IMR-90 (cell line): Measurements from ENCODE around the gene HCN4. TPM values are rescaled to one million over a fixed set of nuclear protein-coding genes. Genes with fewer than 3 reads are reported as not detected.

Source experiments
- ATAC-seq: fragments of 200-7000 bp; cut with Tn5 transposase; 2 replicates; pipeline ENCODE4 v1.9.1; 2020; ENCODE audit warnings: low read depth, mild to moderate bottlenecking, moderate library complexity
- BruUV-seq: library from RNA; stranded (reverse); fragments of 400-500 nt; replicated peaks from 2 replicates; lab custom pipeline; 2021; lab: Mats Ljungman, UMichigan
- CTCF ChIA-PET: fragments of 300-600 bp; formaldehyde crosslinking; extraction: SDS; loops from one replicate; lab custom pipeline; 2021; ENCODE audit warnings: antibody characterized with exemption; lab: Yijun Ruan, JAX
- POLR2A ChIA-PET: fragments of 300-600 bp; sonication (Branson Sonifier 250); formaldehyde crosslinking; loops from one replicate; lab custom pipeline; 2022; ENCODE audit warnings: antibody characterized with exemption; ENCODE audit not compliant: unreplicated experiment; lab: Charles Lee
- DNase-seq: peaks from one replicate; pipeline ENCODE4 v3.0.0; 2013
- H2AFZ ChIP-seq: replicated peaks from 2 replicates; pipeline ENCODE3; 2013; ENCODE audit warnings: low read length, mild to moderate bottlenecking; ENCODE audit not compliant: poor library complexity
- H2AK5ac ChIP-seq: 2 replicates; pipeline ENCODE4 v1.6.1; 2013; ENCODE audit warnings: low read depth, low read length, inconsistent platforms
- H2AK9ac ChIP-seq: replicated peaks from 2 replicates; pipeline ENCODE3; 2013; ENCODE audit warnings: mild to moderate bottlenecking, low read depth, low read length, moderate library complexity; ENCODE audit not compliant: poor library complexity
- H2BK120ac ChIP-seq: 2 replicates; pipeline ENCODE4 v1.6.1; 2013; ENCODE audit warnings: low read depth, low read length, inconsistent platforms
- H2BK15ac ChIP-seq: 3 replicates; pipeline ENCODE4 v1.6.1; 2013; ENCODE audit warnings: low read depth, low read length, inconsistent platforms
- H2BK20ac ChIP-seq: 2 replicates; pipeline ENCODE4 v1.6.1; 2013; ENCODE audit warnings: low read depth, mild to moderate bottlenecking, inconsistent platforms, low read length, moderate library complexity
- H2BK5ac ChIP-seq: 2 replicates; pipeline ENCODE4 v1.6.1; 2013; ENCODE audit warnings: mild to moderate bottlenecking, low read depth, low read length, inconsistent platforms; ENCODE audit not compliant: poor library complexity, severe bottlenecking
- H3K14ac ChIP-seq: replicated peaks from 2 replicates; pipeline ENCODE4 v1.6.1; 2013; ENCODE audit warnings: low read depth, low read length, inconsistent platforms
- H3K18ac ChIP-seq: 2 replicates; pipeline ENCODE4 v1.6.1; 2013; ENCODE audit warnings: low read depth, low read length, control low read depth
- H3K23ac ChIP-seq: 2 replicates; pipeline ENCODE4 v1.6.1; 2013; ENCODE audit warnings: low read depth, low read length, inconsistent platforms
- H3K27ac ChIP-seq: 2 replicates; pipeline ENCODE4 v1.5.1; 2013; ENCODE audit warnings: mild to moderate bottlenecking, control low read depth, low read length; ENCODE audit not compliant: insufficient read depth
- H3K27me3 ChIP-seq: 2 replicates; pipeline ENCODE4 v1.6.1; 2013; ENCODE audit warnings: low read length; ENCODE audit not compliant: control insufficient read depth, insufficient read depth
- H3K36me3 ChIP-seq: 2 replicates; pipeline ENCODE4 v1.6.1; 2013; ENCODE audit warnings: low read length, mixed read lengths; ENCODE audit not compliant: control insufficient read depth, insufficient read depth
- H3K4ac ChIP-seq: 2 replicates; pipeline ENCODE4 v1.6.1; 2013; ENCODE audit warnings: low read depth, low read length, inconsistent platforms
- H3K4me1 ChIP-seq: 2 replicates; pipeline ENCODE4 v1.6.1; 2013; ENCODE audit warnings: low read length, mixed read lengths; ENCODE audit not compliant: control insufficient read depth, insufficient read depth
- H3K4me2 ChIP-seq: 2 replicates; pipeline ENCODE4 v1.6.1; 2013; ENCODE audit warnings: low read depth, mild to moderate bottlenecking, control low read depth, low read length, moderate library complexity
- H3K4me3 ChIP-seq: 2 replicates; pipeline ENCODE4 v1.5.1; 2013; ENCODE audit warnings: low read depth, mild to moderate bottlenecking, control low read depth, low read length, moderate library complexity; ENCODE audit not compliant: insufficient read depth
- H3K56ac ChIP-seq: 2 replicates; pipeline ENCODE4 v1.6.1; 2013; ENCODE audit warnings: low read length, inconsistent platforms; ENCODE audit not compliant: insufficient read depth; ENCODE audit errors: extremely low read depth
- H3K79me1 ChIP-seq, 2 experiments: 2 replicates each; pipeline ENCODE4 v1.6.1; 2013; ENCODE audit warnings: low read length in 2 of 2, inconsistent platforms in 1 of 2, low read depth in 1 of 2
- H3K9ac ChIP-seq: 2 replicates; pipeline ENCODE4 v1.6.1; 2013; ENCODE audit warnings: low read depth, low read length, control low read depth
- H3K9me1 ChIP-seq: 2 replicates; pipeline ENCODE4 v1.6.1; 2013; ENCODE audit warnings: low read length, inconsistent platforms; ENCODE audit not compliant: insufficient read depth
- H3K9me3 ChIP-seq: 2 replicates; pipeline ENCODE4 v1.6.1; 2013; ENCODE audit warnings: low read length; ENCODE audit not compliant: control insufficient read depth, insufficient read depth
- H4K20me1 ChIP-seq: 2 replicates; pipeline ENCODE4 v1.6.1; 2013; ENCODE audit warnings: low read length, inconsistent platforms; ENCODE audit not compliant: insufficient read depth
- H4K5ac ChIP-seq: 2 replicates; pipeline ENCODE4 v1.6.1; 2013; ENCODE audit warnings: mild to moderate bottlenecking, low read depth, low read length, control low read depth
- H4K8ac ChIP-seq, 2 experiments: 2 replicates each; pipeline ENCODE4 v1.6.1; 2013; ENCODE audit warnings: low read depth in 2 of 2, low read length in 2 of 2, control low read depth in 1 of 2, inconsistent platforms in 1 of 2
- H4K91ac ChIP-seq: 2 replicates; pipeline ENCODE4 v1.6.1; 2013; ENCODE audit warnings: low read depth, low read length, inconsistent platforms; ENCODE audit not compliant: insufficient read depth
- CHD1 ChIP-seq: IDR thresholded peaks from 2 replicates; pipeline ENCODE4 v1.6.1; 2012; ENCODE audit warnings: low read depth, low read length, improper control_type of control experiment
- MAFK ChIP-seq: IDR thresholded peaks from 2 replicates; pipeline ENCODE4 v1.6.1; 2012; ENCODE audit warnings: low read depth, low read length, improper control_type of control experiment
- MAZ ChIP-seq: IDR thresholded peaks from 2 replicates; pipeline ENCODE4 v1.6.1; 2012; ENCODE audit warnings: low read depth, mild to moderate bottlenecking, low read length, improper control_type of control experiment, moderate library complexity, borderline replicate concordance
- POLR2A ChIP-seq: IDR thresholded peaks from 2 replicates; pipeline ENCODE4 v1.6.1; 2012; ENCODE audit warnings: mild to moderate bottlenecking, low read depth, low read length
- RAD21 ChIP-seq: IDR thresholded peaks from 2 replicates; pipeline ENCODE4 v1.6.1; 2012; ENCODE audit warnings: low read length, improper control_type of control experiment
- RCOR1 ChIP-seq: IDR thresholded peaks from 2 replicates; pipeline ENCODE4 v1.6.1; 2012; ENCODE audit warnings: mild to moderate bottlenecking, low read length, improper control_type of control experiment; ENCODE audit not compliant: insufficient replicate concordance
- RFX5 ChIP-seq: IDR thresholded peaks from 2 replicates; pipeline ENCODE4 v1.8.0; 2012; ENCODE audit warnings: low read depth, mild to moderate bottlenecking, low read length, moderate library complexity
- SMC3 ChIP-seq: fragments of 150-350 bp; IDR thresholded peaks from 2 replicates; pipeline ENCODE4 v1.6.1; 2016; ENCODE audit warnings: low read depth, mild to moderate bottlenecking, antibody characterized with exemption, low read length, moderate library complexity
- WGBS, 2 experiments: methylation state at CpG; one replicate each; pipeline versions ENCODE4 v1.1.5 to v1.1.7; 2013; ENCODE audit warnings: missing lambda C conversion rate in 2 of 2; ENCODE audit not compliant: insufficient read length in 1 of 2; ENCODE audit errors: extremely low coverage in 2 of 2; 5-methylcytosine and 5-hydroxymethylcytosine counted together
- dilution Hi-C: fragments of 300-500 bp; cut with HindIII; formaldehyde crosslinking; loops from one replicate; pipeline ENCODE4 v1.14.3; 2018; ENCODE audit warnings: low sequenced_read_pairs; ENCODE audit not compliant: unreplicated experiment
- in situ Hi-C: fragments of 300-500 bp; cut with MboI; formaldehyde crosslinking; loops from 3 replicates; pipeline ENCODE4 v1.14.3; 2019; ENCODE audit warnings: low sequenced_read_pairs, inconsistent platforms, mixed read lengths
- intact Hi-C: fragments of 100-400 bp; cut with micrococcal nuclease; formaldehyde crosslinking; loops from 2 replicates; pipeline ENCODE4 v1.10.0; 2022
- polyA plus RNA-seq, 3 experiments: library from polyadenylated mRNA; depleted of rRNA; stranded (reverse); fragments of >200 nt; gene quantifications; 2 replicates each; pipeline ENCODE4 v1.2.3, GENCODE V29; 2012; ENCODE audit warnings: low replicate concordance in 1 of 3
- total RNA-seq: library from RNA; depleted of rRNA; stranded (reverse); fragments of >200 nt; gene quantifications from 2 replicates; pipeline ENCODE4 v1.2.3, GENCODE V29; 2012
- TF ChIP-seq, protein P1 (sequence below): conservative IDR thresholded peaks from 2 replicates; pipeline ENCODE4 v1.5.1; 2012; ENCODE audit warnings: mild to moderate bottlenecking, low read depth, low read length, improper control_type of control experiment
- TF ChIP-seq, protein P2 (sequence below): fragments of 150-350 bp; IDR thresholded peaks from 2 replicates; pipeline ENCODE4 v1.6.1; 2016; ENCODE audit warnings: low read depth, mild to moderate bottlenecking, low read length, moderate library complexity, borderline replicate concordance

The HCN4 gene
- total and polyA plus RNA-seq, 2 of the 4 experiments (the other 2 are of a cell fraction) = not detected

GRCh38 chr15:73364070-73364469 lies 4.7 kb downstream of the HCN4 start:
- no peak overlapping the region for H3K9ac ChIP-seq
- in situ Hi-C loops (no loop called here), intact Hi-C loops (no loop called here), dilution Hi-C loops (no loop called here)
- H3K14ac ChIP-seq = no peak overlapping the region
- no peak overlapping the region for H2AFZ ChIP-seq
- TF ChIP-seq RAD21 (no peak), MAFK (no peak), SMC3 (no peak), RCOR1 (no peak), POLR2A (no peak), CHD1 (no peak), RFX5 (no peak), MAZ (no peak)
- TF ChIP-seq, protein P1, sequence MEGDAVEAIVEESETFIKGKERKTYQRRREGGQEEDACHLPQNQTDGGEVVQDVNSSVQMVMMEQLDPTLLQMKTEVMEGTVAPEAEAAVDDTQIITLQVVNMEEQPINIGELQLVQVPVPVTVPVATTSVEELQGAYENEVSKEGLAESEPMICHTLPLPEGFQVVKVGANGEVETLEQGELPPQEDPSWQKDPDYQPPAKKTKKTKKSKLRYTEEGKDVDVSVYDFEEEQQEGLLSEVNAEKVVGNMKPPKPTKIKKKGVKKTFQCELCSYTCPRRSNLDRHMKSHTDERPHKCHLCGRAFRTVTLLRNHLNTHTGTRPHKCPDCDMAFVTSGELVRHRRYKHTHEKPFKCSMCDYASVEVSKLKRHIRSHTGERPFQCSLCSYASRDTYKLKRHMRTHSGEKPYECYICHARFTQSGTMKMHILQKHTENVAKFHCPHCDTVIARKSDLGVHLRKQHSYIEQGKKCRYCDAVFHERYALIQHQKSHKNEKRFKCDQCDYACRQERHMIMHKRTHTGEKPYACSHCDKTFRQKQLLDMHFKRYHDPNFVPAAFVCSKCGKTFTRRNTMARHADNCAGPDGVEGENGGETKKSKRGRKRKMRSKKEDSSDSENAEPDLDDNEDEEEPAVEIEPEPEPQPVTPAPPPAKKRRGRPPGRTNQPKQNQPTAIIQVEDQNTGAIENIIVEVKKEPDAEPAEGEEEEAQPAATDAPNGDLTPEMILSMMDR = no peak
- TF ChIP-seq, protein P2, sequence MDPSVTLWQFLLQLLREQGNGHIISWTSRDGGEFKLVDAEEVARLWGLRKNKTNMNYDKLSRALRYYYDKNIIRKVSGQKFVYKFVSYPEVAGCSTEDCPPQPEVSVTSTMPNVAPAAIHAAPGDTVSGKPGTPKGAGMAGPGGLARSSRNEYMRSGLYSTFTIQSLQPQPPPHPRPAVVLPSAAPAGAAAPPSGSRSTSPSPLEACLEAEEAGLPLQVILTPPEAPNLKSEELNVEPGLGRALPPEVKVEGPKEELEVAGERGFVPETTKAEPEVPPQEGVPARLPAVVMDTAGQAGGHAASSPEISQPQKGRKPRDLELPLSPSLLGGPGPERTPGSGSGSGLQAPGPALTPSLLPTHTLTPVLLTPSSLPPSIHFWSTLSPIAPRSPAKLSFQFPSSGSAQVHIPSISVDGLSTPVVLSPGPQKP = no peak
- no peaks in the 10 kb centered on the region for H3K36me3 ChIP-seq
- no peaks in the 10 kb centered on the region for H3K79me1 ChIP-seq
- no peak overlapping the region for H3K4me3 ChIP-seq
- no peaks in the 10 kb centered on the region for H3K9me1 ChIP-seq
- H3K9me3 ChIP-seq = no peaks in the 10 kb centered on the region; the same call in 1 of the 2 replicates
- H3K4me2 ChIP-seq = no peak overlapping the region
- H3K18ac ChIP-seq = no peak overlapping the region
- H2BK120ac ChIP-seq = no peak overlapping the region
- CTCF ChIA-PET = no interaction called here
- no peaks in the 10 kb centered on the region for H3K4me1 ChIP-seq
- H2AK9ac ChIP-seq = no peak overlapping the region
- H3K27me3 ChIP-seq = peaks cover 94% of the 10 kb centered on the region
- H4K20me1 ChIP-seq = no peaks in the 10 kb centered on the region
- H2BK5ac ChIP-seq = no peak overlapping the region
- POLR2A ChIA-PET = no interaction called here
- H3K4ac ChIP-seq = no peak overlapping the region
- 40% methylated on average over 1 of the region's 3 CpGs; no CpG with 5 or more reads in 1 of the 2 experiments for WGBS, 2 experiments
- no TSS peak for BruUV-seq
- no peak for ATAC-seq
- H3K23ac ChIP-seq = no peak overlapping the region
- no peak overlapping the region for H3K56ac ChIP-seq
- H2AK5ac ChIP-seq = no peak overlapping the region
- no peak overlapping the region for H2BK20ac ChIP-seq
- no peak overlapping the region for H2BK15ac ChIP-seq
- H4K91ac ChIP-seq = no peak overlapping the region
- H3K27ac ChIP-seq = no peak overlapping the region
- no peak overlapping the region for H4K5ac ChIP-seq
- no peak overlapping the region for H4K8ac ChIP-seq
- DNase-seq = no peak
